Naive thymus-derived CD8-positive, alpha-beta T cell (primary cell): ENCODE measurements around the gene CILP. TPM values are rescaled to one million over a fixed set of nuclear protein-coding genes. Genes with fewer than 3 reads are reported as not detected.
"Not testable (repeated sequence)": the region's sequence is repeated elsewhere in the genome, so short reads cannot be mapped to it uniquely, and the experiment has no call there.

Source experiments
- ATAC-seq, 2 donors: fragments of 150-1000 bp; cut with Tn5 transposase in 1 of 2; sonication (Bioruptor Pico), chemical (Tn5 transposase) in 1 of 2; 1 replicate in 1 of 2; 2 replicates in 1 of 2; pipeline ENCODE4 v1.10.0; 2021; ENCODE audit warnings: mild to moderate bottlenecking in 2 of 2, moderate library complexity in 2 of 2
- POLR2A ChIA-PET: fragments of 350-600 bp; sonication (Branson Sonifier 250); formaldehyde crosslinking; loops from one replicate; lab custom pipeline; 2021; ENCODE audit warnings: antibody characterized with exemption; lab: Charles Lee
- DNase-seq, 10 donors: peaks; one replicate each; pipeline versions ENCODE4 v3.0.0 to v3.0.0-alpha.2; 2020 to 2022
- H3K27ac Mint-ChIP-seq, 10 donors: one replicate each; pipeline ENCODE4 v1.8.0; 2020 to 2022; ENCODE audit warnings: mild to moderate bottlenecking in 10 of 10, mixed read lengths in 10 of 10, moderate library complexity in 4 of 10, inconsistent platforms in 1 of 10
- H3K27me3 Mint-ChIP-seq, 5 donors: one replicate each; pipeline ENCODE4 v1.8.0; 2021 to 2022; ENCODE audit warnings: mixed read lengths in 5 of 5
- H3K36me3 Mint-ChIP-seq, 3 donors: one replicate each; pipeline ENCODE4 v1.8.0; 2020 to 2022; ENCODE audit warnings: mixed read lengths in 3 of 3, mild to moderate bottlenecking in 2 of 3, inconsistent platforms in 1 of 3
- H3K4me1 Mint-ChIP-seq, 4 donors: one replicate each; pipeline ENCODE4 v1.8.0; 2021 to 2022; ENCODE audit warnings: mixed read lengths in 4 of 4
- H3K4me3 Mint-ChIP-seq, 10 donors: one replicate each; pipeline ENCODE4 v1.8.0; 2020 to 2022; ENCODE audit warnings: mild to moderate bottlenecking in 10 of 10, mixed read lengths in 10 of 10, moderate library complexity in 6 of 10, inconsistent platforms in 1 of 10
- H3K9me3 Mint-ChIP-seq, 9 donors: one replicate each; pipeline ENCODE4 v1.8.0; 2020 to 2022; ENCODE audit warnings: mixed read lengths in 9 of 9, mild to moderate bottlenecking in 3 of 9, inconsistent platforms in 1 of 9, moderate library complexity in 1 of 9
- polyA plus RNA-seq, 3 donors: library from polyadenylated mRNA; unstranded; fragments of 300-500 nt; fragmentation: Illumina TruSeq; gene quantifications; one replicate each; pipeline ENCODE4 v1.2.3, GENCODE V29; 2021
- total RNA-seq, 8 experiments: library from RNA in 2 of 8; stranded (reverse) in 2 of 8; gene quantifications; one replicate each; pipeline ENCODE4 v1.2.3 and lab custom pipeline; 2021 to 2026

Gene CILP
- total and polyA plus RNA-seq, 5 experiments from 2014 or later: 0.10 to 0.44 (median 0.44) TPM; not detected in 2

DNA sequence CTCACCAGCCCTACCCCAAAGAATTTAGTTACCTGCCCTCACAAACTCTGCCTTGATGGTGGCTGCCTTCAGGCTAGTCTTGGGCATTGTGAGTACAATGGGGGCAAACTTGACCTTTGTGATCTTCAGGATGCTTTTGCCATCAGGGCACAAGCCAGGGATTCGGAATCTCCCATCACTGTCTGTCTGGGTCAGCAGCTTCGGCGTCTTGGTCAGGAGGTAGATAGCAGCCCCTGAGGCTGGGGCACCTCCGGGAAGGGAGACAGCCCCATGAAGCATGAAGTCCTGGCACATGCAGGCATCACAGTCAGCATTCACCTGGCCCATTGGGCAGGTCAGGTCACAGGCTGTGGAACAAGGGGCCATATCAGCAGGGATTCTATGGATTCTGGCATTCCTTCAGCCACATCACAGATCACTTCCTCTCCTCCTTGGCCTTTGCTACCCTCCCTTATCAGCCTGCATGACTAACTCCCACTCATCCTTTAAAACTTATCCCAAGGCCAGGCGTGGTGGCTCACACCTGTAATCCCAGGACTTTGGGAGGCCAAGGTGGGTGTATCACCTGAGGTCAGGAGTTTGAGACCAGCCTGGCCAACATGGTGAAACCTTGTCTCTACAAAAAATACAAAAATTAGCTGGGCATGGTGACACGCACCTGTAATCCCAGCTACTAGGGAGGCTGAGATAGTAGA, 6.9 kb downstream of the CILP start:
- ATAC-seq (no peak), DNase-seq (no peak)
- Mint-ChIP-seq H3K27me3 (peaks cover 0 to 4% (median 0%) of the 10 kb centered on the region in 5 donors), H3K36me3 (no peaks in the 10 kb centered on the region), H3K9me3 (no peaks in the 10 kb centered on the region), H3K4me3 (no peak overlapping the region), H3K4me1 (peaks cover 0 to 4% (median 0%) of the 10 kb centered on the region in 4 donors), H3K27ac (no peak overlapping the region)
- POLR2A ChIA-PET: no interaction called here

DNA sequence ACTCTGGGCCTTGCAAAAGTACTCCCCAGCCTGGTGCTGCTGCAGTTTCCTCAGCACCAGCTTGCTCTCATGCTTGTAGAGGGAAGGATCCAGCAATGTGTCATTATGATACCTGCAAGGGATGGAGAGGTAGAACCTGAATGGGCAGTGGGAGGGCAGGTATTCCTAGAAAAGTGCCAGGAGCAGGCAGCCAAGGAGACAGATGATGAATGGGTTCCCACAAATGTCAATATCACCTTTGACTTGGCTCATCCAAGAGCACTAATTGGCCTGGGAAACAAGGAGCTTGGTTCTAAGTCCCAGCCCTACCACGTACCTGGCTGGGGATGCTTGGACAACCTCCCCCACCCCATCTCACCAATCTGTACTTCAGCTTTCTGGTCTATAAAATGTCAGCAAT, 9.4 kb downstream of the CILP start:
- Mint-ChIP-seq H3K9me3 (no peaks in the 10 kb centered on the region), H3K36me3 (no peaks in the 10 kb centered on the region), H3K4me3 (no peak overlapping the region), H3K4me1 (no peaks in the 10 kb centered on the region), H3K27ac (no peak overlapping the region), H3K27me3 (peaks cover 0 to under 1% (median 0%) of the 10 kb centered on the region in 5 donors)
- POLR2A ChIA-PET: interaction anchor here (0.7 to 1.0 kb wide), 2 partner anchors 10 to 355 kb away, joined by 3 read pairs; no protein-coding TSS in a partner anchor
- ATAC-seq (no peak), DNase-seq (no peak)

DNA sequence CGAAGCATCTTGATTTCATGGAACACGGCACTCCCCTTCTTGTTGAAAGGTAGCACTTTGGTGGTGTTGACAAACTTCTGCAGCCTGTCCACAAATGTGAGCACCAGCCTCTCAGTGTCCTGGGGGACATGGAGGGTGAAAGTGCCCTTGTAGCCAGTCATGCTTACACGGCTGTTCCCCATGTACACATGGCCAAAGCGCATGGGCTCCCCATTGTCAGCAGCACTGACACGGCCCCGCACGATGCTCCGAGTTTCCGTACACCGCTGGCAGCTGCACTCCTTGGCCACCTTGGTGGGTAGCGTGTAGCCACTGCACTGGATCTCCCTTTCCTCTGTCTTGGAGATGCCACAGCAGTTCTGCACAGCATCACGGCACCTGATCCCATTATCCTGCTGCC, 12.7 kb downstream of the CILP start:
- DNase-seq (no peak), ATAC-seq (no peak)
- Mint-ChIP-seq H3K27me3 (no peaks in the 10 kb centered on the region), H3K9me3 (no peaks in the 10 kb centered on the region), H3K27ac (no peak overlapping the region), H3K4me3 (no peak overlapping the region), H3K4me1 (no peaks in the 10 kb centered on the region), H3K36me3 (no peaks in the 10 kb centered on the region)
- POLR2A ChIA-PET: no interaction called here

DNA sequence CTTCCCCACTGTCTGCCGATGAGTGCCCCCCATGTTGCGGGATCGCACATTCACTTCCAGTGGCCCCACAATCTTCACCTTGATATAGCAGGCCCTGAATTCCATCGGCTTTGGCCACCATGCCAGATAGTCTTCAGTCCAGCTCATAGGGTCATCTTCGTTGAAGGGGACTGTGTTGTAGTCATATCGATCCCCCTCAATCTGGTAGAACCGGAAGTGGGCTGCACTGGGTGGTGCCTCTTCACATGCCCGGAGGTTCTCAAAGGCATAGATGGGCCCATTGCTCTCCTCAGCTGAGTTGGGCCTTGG, 14.0 kb downstream of the CILP start:
- ATAC-seq (no peak), DNase-seq (no peak)
- Mint-ChIP-seq H3K4me1 (no peaks in the 10 kb centered on the region), H3K9me3 (no peaks in the 10 kb centered on the region), H3K4me3 (no peak overlapping the region), H3K27ac (no peak overlapping the region), H3K36me3 (no peaks in the 10 kb centered on the region), H3K27me3 (no peaks in the 10 kb centered on the region)
- POLR2A ChIA-PET: no interaction called here

DNA sequence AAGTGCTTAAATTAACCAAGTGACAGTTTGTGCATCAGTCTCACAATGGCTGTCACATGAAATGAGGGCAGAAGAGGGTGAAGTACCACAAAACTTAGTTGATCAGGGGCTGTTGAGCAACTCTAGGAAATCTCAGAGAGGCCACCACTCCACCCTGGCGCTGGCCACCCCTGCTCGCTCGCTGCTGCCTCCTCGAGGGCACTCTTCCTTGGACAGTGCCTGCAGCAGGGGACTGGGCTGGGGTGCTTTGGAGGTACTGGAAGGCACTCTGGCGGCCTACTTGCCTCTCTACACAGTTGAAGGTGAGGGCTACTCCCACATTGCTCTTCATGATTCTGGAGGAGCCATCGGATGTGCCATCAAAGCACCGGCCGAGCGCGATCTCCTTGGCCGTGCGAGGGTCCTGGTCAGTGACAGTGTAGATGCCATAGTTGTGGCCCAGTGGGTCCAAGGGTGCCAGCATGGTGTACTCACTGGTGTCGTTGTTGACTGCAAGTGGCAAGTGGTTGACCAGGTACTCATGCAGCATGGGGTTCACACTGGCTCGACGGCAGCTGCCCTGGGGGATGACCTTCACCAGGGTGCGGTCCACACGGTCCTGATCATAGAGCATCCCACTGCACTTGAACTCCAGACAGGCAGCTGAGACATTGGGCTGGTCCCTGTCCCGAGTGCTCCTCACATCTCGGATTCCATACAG, 14.5 kb downstream of the CILP start:
- POLR2A ChIA-PET: no interaction called here
- Mint-ChIP-seq H3K9me3 (no peaks in the 10 kb centered on the region), H3K36me3 (no peaks in the 10 kb centered on the region), H3K4me1 (no peaks in the 10 kb centered on the region), H3K4me3 (no peak overlapping the region), H3K27me3 (no peaks in the 10 kb centered on the region), H3K27ac (no peak overlapping the region)
- ATAC-seq (no peak), DNase-seq (no peak)

GRCh38 chr15:65195548-65195923, 15.7 kb downstream of the CILP start:
- Mint-ChIP-seq H3K4me1 (no peaks in the 10 kb centered on the region), H3K4me3 (no peak overlapping the region), H3K27me3 (no peaks in the 10 kb centered on the region), H3K27ac (no peak overlapping the region), H3K9me3 (no peaks in the 10 kb centered on the region), H3K36me3 (no peaks in the 10 kb centered on the region)
- ATAC-seq (no peak), DNase-seq (no peak)
- POLR2A ChIA-PET: interaction anchor here (2.1 kb wide), 1 partner anchor 9 kb away, joined by 5 read pairs; no protein-coding TSS in a partner anchor

- DNase-seq: no peak
- Mint-ChIP-seq H3K4me3 (no peak overlapping the region), H3K27ac (peak overlapping the region in 1 of 10 donors; percentile 52), H3K9me3 (no peaks in the 10 kb centered on the region), H3K4me1 (no peaks in the 10 kb centered on the region), H3K36me3 (no peaks in the 10 kb centered on the region), H3K27me3 (no peaks in the 10 kb centered on the region)
- no peak for ATAC-seq
- POLR2A ChIA-PET: interaction anchor here (2.1 kb wide), 1 partner anchor 9 kb away, joined by 5 read pairs; no protein-coding TSS in a partner anchor
Measured at GRCh38 chr15:65194826-65195547, 16.3 kb downstream of the CILP start.

DNA sequence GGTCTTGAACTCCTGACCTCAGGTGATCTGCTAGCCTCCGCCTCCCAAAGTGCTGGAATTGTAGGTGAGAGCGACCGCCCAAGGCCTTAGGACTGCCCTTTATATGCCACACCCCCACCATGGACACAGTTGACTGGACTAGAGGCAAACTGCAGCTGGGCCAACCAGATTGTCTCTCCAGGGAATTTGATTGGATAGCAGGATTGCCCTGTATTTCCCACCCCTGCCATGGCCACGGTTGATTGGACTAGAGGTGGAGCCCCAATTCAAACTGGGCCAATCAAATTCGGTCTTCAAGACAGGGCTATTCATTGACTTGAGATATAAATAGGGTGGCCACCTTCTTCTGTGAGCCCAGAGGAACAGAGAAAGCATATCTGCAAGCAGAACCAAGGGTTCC, 19.3 kb downstream of the CILP start:
- H3K4me1 Mint-ChIP-seq: no peaks in the 10 kb centered on the region
- DNase-seq (no peak), ATAC-seq (no peak)
- no peaks in the 10 kb centered on the region for H3K9me3 Mint-ChIP-seq
- no peaks in the 10 kb centered on the region for H3K36me3 Mint-ChIP-seq
- H3K27me3 Mint-ChIP-seq: no peaks in the 10 kb centered on the region
- POLR2A ChIA-PET: no interaction called here
- no peak overlapping the region for H3K4me3 Mint-ChIP-seq
- no peak overlapping the region for H3K27ac Mint-ChIP-seq

- no peaks in the 10 kb centered on the region for H3K27me3 Mint-ChIP-seq
- peaks cover 4 to 8% (median 6%) of the 10 kb centered on the region in 4 donors for H3K4me1 Mint-ChIP-seq
- POLR2A ChIA-PET: no interaction called here
- H3K4me3 Mint-ChIP-seq: no peak overlapping the region
- no peaks in the 10 kb centered on the region for H3K9me3 Mint-ChIP-seq
- H3K36me3 Mint-ChIP-seq: no peaks in the 10 kb centered on the region
- peak in 2 of 10 donors; percentile 31 to 35 for DNase-seq
- peak overlapping the region in 1 of 10 donors; percentile 22 for H3K27ac Mint-ChIP-seq
- ATAC-seq: no peak
Measured at GRCh38 chr15:65189102-65189740, 22.1 kb downstream of the CILP start.

- H3K27me3 Mint-ChIP-seq, POLR2A ChIA-PET, H3K9me3 Mint-ChIP-seq, H3K27ac Mint-ChIP-seq, DNase-seq, H3K4me3 Mint-ChIP-seq, ATAC-seq, H3K36me3 Mint-ChIP-seq: not testable (repeated sequence)
- peaks cover 6 to 14% (median 11%) of the 10 kb centered on the region in 4 donors for H3K4me1 Mint-ChIP-seq
Measured at GRCh38 chr15:65188472-65188871, 22.8 kb downstream of the CILP start.

DNA sequence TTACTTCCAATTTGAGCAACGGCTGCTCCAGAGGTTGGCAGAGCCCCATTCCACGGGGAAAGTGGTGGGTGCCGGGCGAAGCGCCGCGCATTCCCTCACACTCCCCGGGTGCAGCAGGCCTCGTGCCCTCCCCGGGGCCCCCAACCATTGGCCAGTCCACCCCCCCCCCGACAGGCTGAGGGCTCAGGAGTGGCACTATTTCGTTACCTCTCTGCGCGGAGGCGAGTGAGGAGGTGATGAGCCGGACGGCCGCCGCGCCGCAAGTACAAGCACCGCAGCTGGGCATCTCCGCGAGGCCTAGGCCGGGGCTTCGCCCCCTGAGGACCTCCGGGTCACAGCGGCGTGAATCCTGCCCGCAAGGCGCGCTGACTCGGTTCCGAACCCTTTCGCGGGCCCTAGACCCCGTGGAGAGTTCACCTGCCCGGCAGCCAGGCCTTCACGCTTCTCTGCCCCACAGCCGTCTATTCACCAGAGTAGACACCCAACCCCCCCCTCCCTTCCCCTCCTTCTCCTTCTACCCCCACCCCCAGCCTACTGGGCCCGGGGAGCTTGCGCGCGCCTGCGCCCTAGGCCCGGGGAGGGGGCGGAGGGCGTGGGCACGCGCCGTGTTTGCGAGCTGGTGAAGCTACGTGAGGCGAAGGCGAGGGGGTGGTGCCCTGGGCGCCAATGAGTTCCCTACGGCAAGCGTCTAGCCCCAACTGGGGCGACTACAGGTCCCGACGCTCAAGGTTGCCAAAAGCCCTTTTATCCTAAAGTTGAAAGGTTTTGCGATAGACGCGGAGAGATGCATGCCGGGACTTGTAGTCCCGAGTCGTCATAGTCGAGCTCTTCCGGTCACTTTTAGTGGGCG, 26.2 kb downstream of the CILP start, which contains the start of gene CLPX:
Gene CLPX (minus strand): TSS at position 475 of the 850 bp plus-strand sequence. CDS start 189 bp downstream, at position 286.
- Mint-ChIP-seq H3K27ac (peak within 1 kb of the TSS; percentile 92 to 98 (median 97)), H3K9me3 (no peaks in the 10 kb centered on the region), H3K4me3 (peak within 1 kb of the TSS; percentile 89 to 97 (median 94)), H3K36me3 (peaks cover 0 to 9% (median 2%) of the 10 kb centered on the region in 3 donors), H3K27me3 (no peaks in the 10 kb centered on the region), H3K4me1 (peaks cover 10 to 37% (median 31%) of the 10 kb centered on the region in 4 donors)
- DNase-seq: peak; percentile 79 to 96 (median 92)
- POLR2A ChIA-PET: interaction anchor here (0.5 to 2.7 kb wide), 13 partner anchors 9 to 616 kb away, joined by 3 to 41 read pairs (median 5); partner anchors contain the start of genes PARP16, PDCD7 and RNU5B-1
- peak; percentile 96 to 97 for ATAC-seq
